NCI-H526 treated with DMSO at 0.1 percent for 48 hours (cell line): ENCODE data around the gene MXRA8.

ENCODE experiments used
- DNase-seq: peaks from one replicate; lab custom pipeline; 2025; lab: John Stamatoyannopoulos, UW

Gene MXRA8

DNA sequence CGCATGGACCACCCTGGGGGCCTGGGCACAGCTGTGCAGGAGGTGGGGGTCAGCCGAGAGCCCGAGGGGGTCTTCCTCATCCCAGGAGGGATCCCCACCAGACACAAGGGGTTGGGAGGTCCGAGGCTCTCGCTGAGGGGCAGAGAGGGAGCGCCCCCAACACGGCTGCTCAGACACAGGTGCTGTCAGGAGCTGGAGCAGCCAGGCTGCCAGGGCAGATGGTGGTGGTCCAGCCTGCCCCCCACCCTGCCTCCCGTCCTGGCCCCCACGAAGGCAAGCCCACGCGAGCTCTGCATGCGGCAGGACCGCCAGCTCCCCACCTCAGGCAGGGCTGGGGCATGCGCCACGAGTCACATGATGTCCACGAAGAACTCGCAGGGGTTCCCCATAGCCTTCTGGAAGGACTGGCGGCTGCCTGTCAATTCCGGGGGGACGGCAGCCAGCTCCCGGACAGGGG is 22.5 kb downstream of the MXRA8 start:
- DNase-seq: no peak

- no peak for DNase-seq
Observed at GRCh38 chr1:1335283-1335682, 23.1 kb downstream of the MXRA8 start.

DNA sequence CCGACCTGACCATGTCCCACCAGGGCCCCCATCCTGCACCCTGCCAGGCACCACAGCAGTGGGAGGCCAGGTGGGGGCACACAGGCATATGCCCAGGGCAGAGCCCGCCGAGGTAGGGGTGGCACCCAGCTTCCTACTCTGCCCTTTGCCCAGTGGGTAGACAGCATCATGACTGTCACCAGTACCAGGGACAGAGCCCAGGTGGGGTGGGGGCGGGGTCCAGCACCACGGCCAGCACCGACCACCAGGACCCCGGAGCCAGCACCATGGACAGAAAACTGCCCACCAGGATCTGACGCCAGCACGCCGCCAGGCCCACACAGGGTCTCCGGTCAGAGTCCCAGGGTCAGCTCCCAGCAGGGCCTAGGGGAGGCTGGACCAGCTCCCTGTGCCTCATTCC is 23.5 kb downstream of the MXRA8 start:
- no peak for DNase-seq

DNA sequence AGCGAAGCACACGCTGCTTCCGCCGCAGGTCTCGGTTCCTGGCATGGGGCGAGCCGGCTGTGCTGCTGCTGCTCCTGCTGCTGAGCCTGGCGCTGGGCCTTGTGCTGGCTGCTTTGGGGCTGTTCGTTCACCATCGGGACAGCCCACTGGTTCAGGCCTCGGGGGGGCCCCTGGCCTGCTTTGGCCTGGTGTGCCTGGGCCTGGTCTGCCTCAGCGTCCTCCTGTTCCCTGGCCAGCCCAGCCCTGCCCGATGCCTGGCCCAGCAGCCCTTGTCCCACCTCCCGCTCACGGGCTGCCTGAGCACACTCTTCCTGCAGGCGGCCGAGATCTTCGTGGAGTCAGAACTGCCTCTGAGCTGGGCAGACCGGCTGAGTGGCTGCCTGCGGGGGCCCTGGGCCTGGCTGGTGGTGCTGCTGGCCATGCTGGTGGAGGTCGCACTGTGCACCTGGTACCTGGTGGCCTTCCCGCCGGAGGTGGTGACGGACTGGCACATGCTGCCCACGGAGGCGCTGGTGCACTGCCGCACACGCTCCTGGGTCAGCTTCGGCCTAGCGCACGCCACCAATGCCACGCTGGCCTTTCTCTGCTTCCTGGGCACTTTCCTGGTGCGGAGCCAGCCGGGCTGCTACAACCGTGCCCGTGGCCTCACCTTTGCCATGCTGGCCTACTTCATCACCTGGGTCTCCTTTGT is 24.7 kb downstream of the MXRA8 start:
- DNase-seq: no peak

DNA sequence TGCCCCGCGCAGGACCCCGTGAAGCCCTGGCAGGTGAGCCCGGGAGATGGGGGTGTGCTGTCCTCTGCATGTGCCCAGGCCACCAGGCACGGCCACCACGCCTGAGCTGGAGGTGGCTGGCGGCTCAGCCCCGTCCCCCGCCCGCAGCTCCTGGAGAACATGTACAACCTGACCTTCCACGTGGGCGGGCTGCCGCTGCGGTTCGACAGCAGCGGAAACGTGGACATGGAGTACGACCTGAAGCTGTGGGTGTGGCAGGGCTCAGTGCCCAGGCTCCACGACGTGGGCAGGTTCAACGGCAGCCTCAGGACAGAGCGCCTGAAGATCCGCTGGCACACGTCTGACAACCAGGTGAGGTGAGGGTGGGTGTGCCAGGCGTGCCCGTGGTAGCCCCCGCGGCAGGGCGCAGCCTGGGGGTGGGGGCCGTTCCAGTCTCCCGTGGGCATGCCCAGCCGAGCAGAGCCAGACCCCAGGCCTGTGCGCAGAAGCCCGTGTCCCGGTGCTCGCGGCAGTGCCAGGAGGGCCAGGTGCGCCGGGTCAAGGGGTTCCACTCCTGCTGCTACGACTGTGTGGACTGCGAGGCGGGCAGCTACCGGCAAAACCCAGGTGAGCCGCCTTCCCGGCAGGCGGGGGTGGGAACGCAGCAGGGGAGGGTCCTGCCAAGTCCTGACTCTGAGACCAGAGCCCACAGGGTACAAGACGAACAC is 25.4 kb downstream of the MXRA8 start:
- DNase-seq: no peak

- DNase-seq: no peak
Observed at GRCh38 chr1:1332031-1332755, 26.2 kb downstream of the MXRA8 start.

- DNase-seq: peak; percentile 47
Observed at GRCh38 chr1:1331068-1331965, 27.0 kb downstream of the MXRA8 start, which contains the start of gene TAS1R3. TAS1R3 (plus strand) TSS chr1:1331280; CDS start chr1:1331346, 66 bp downstream.

DNA sequence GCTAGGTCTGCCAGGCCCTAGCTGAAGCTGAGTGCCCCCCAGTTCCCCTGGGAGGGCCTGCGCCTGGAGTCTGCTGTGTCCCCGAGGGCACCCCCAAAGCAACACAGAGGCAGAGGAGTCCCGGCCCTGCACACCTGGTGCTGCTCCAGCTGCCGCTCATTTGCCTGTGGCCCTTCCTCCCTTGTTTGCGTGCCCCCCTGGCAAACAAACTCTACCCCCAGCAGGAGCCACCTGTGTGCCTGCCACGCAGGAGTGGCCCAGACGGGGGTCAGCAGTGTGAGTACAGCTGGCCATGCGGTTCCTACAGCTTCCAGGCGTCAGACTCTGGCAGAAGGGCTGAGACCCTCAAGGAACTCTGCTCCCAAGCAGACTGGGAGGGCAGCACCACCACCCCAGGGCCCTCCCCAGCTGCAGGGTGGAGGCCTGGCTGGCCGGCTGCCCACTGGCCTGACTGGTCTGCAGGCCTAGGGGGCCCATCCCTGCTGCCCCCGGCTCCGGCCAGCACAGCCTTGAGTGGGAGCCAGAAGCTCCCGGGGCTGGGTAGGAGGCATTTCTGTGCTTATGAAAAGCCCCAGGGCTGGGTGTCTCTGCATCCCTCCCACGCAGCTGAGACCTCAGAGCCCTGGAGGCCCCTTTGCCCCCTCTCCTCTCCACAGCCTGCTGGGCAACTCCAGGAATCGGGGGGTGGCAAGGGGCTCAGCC is 27.8 kb downstream of the MXRA8 start:
- peak; percentile 19 for DNase-seq

DNA sequence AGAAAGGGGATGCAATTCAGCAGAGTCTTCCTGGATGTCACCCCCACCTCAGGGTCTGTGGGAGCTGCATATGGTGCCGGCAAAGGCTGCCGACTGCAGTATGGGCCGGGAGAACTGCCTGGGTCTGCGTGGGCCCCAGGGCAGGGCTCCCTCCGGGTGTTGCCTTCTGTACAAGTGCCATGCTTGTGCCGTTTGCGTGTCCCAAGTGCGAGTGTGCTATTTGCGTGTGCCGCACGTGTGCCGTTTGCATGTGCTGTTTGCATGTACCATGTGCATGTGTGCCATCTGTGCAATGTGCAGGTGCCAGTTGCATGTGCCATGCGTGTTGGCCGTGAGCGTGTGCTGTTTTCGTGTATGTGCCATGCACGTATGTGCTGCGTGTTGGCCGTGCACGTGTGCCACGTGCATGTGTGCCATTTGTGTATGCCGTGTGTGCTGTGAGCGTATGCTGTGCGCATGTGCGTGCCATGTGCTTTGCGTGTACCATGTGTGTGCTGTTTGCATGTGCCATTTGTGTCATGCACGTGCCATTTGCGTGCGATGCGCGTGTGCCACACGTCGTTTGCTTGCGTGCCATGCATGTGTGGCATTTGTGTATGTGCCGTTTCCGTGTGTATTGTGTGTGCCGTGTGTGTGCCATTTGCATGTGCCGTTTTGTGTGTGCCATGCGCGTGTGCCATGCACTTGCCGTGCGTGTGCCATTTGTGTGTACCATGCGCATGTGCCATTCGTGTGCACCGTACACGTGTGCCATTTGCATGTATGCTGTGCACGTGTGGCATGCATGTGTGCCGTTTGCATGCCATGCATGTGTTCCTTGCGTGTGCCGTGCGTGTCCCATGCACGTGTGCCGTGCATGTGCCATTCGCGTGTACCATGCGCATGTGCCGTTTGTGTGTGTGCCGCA is 28.8 kb downstream of the MXRA8 start:
- no peak for DNase-seq

GRCh38 chr1:1328254-1328653 is 30.1 kb downstream of the MXRA8 start:
- DNase-seq: no peak

DNA sequence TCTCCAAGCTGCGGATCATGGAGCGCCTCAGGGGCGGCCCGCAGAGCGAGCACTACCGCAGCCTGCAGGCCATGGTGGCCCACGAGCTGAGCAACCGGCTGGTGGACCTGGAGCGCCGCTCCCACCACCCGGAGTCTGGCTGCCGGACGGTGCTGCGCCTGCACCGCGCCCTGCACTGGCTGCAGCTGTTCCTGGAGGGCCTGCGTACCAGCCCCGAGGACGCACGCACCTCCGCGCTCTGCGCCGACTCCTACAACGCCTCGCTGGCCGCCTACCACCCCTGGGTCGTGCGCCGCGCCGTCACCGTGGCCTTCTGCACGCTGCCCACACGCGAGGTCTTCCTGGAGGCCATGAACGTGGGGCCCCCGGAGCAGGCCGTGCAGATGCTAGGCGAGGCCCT is 31.1 kb downstream of the MXRA8 start:
- no peak for DNase-seq

- DNase-seq: no peak
Observed at GRCh38 chr1:1326075-1326605, 32.2 kb downstream of the MXRA8 start.

- DNase-seq: no peak
Observed at GRCh38 chr1:1325288-1326074, 32.9 kb downstream of the MXRA8 start.

- peak; percentile 73 for DNase-seq
Observed at GRCh38 chr1:1324524-1325287, 33.6 kb downstream of the MXRA8 start, which contains the start of the genes CPTP and INTS11. CPTP (plus strand) TSS chr1:1324802; CDS start chr1:1326911, 2,109 bp downstream. INTS11 (minus strand) TSS chr1:1324660; CDS start chr1:1324608, 52 bp downstream.

- DNase-seq: no peak
Observed at GRCh38 chr1:1324084-1324523, 34.3 kb downstream of the MXRA8 start.

GRCh38 chr1:1322952-1323351 is 35.4 kb downstream of the MXRA8 start:
- no peak for DNase-seq

- no peak for DNase-seq
Observed at GRCh38 chr1:1322418-1322817, 35.9 kb downstream of the MXRA8 start.

- DNase-seq: no peak
Observed at GRCh38 chr1:1321477-1321876, 36.9 kb downstream of the MXRA8 start.
